ENCODE measurements around the gene METTL23. TPM values are rescaled to one million over a fixed set of nuclear protein-coding genes. Genes with fewer than 3 reads are reported as not detected.

Gene METTL23, protein sequence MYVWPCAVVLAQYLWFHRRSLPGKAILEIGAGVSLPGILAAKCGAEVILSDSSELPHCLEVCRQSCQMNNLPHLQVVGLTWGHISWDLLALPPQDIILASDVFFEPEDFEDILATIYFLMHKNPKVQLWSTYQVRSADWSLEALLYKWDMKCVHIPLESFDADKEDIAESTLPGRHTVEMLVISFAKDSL
- total RNA-seq = 33.7 and 38.9 TPM in 2 replicates

DNA sequence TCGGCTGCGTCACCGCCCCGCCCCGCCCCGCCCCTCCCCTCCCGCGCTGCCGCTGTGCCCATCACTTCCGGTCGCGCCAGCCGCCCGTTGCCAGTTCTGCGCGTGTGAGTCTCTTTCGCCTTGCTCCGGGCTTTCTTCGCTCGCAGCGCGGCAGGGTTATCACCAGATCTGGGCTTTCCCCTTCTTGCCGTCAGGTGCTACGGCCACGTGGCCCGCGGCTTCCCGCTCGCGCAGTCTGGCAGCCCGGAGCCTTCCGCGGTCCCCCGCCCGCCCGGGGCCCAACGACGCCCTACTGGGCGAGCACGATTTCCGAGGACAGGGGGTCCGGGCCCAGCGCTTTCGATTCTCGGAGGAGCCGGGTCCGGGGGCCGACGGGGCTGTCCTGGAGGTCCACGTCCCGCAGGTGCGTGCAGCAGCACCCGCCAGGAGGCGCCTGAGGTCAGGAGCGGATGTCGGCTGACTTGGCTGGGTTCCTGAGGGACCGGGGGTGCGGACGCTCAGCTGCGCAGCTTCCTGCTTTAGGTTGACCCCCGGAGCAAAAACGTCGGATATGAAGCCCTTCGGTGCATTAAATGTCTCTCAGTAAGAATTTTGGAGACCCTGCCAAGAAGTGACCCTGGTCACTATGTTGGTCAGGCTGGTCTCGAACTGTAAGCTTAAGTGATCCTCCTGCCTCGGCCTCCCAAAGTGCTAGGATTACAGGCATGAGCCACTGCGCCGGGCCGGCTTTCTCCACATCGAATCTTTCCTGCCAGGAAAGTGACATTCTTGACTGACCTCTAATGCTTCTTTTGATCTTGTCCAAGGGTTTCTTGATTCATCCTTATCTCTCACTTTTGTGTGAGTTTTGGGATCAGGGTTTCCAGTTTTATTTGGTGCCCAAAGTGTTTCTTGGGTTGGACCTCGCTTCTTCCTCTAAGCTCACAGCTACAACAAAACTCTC, at the start of gene METTL23:
TSS of gene METTL23 (plus strand) at position 64 of the 943 bp plus-strand sequence. CDS start 2,872 bp downstream, outside the sequence.

DNA sequence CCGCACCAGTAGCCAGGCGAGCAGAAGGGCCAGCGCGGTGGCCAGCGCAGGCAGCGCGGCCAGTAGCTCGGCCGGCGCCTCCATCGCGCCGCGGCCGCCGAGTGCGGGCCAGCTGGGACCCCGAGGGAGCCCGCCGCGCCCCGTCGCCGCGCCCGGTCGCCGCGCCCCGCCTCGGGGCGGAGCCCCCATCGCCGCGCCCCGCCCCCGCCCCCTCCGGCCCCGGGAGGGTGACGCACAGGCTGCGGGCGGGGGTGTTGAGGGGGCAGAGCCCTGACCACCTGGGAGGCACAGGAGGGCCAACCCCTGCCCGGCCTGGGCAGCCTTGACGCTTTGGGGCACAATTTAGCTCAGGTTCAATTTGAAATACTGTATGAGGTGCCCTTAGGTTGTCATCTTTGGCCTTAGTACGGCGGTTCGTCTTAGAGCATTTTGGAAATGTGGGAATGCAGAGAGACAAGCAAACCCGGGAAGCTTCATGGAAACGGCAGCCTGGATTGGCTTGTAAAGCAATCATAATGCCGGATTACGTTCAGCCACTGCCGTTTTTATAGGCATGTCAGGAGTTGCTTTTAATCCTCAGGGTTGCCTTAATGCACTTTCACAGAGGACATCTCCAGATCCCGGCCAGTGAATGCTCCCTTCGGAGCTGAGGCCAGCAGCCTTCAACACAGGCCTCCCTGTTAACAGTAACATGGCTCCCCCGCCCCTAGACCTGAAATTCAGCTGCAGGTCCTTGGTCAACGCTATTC, 15.6 kb upstream of the METTL23 start, which contains the start of gene MXRA7:
TSS of gene MXRA7 (minus strand) at position 103 of the 749 bp plus-strand sequence. CDS start at position 84, 19 bp downstream.

GRCh38 chr17:76726231-76726775, 336 bp upstream of the METTL23 start, which contains the start of gene JMJD6:
Gene JMJD6 (minus strand): TSS chr17:76726606. CDS start chr17:76726475, 131 bp downstream.

GRCh38 chr17:76737082-76737675, 10.5 kb downstream of the METTL23 start, which contains the start of gene SRSF2:
Gene SRSF2 (minus strand): TSS chr17:76737331. CDS start chr17:76737160, 171 bp downstream.

DNA sequence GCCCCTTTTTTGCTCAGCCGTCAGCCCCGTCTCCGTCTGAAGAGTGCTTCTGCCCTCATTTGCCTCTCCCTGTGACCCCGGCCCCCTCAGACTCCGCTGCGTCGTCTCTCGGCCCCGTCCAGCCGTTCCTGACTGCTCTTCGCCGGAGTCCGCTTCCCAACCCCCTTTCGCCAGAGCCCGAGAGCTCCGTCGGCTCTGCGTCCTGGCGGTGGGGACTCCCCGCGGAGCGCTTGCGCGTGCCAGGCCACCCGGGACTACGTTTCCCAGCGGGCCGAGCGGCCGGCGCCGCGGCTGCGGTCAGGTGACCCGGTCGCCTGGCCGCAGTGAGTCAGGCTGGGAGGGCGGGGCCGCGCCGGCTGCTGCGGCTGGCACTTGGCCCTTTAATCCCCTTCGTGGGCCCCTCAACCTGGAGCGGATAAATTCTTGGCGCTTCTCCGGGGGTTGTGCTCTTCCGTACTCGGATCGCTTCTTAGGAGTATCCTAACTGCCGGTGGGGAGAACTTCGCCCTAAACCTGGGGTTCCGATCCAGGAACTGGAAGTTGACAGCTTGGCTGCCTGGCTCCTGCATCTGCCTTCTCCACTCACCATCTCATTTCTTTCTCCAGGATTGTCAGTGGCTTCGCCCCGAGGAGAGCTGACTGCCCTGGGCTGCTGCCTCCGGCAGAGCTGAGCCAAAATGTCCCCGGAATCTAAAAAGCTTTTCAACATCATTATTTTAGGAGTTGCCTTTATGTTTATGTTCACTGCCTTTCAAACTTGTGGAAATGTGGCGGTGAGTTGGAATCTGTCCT, 11.2 kb downstream of the METTL23 start, which contains the start of gene MFSD11:
TSS of gene MFSD11 (plus strand) at position 444 of the 792 bp plus-strand sequence. CDS start at position 678, 234 bp downstream.

Other genes starting within 250 kb of the METTL23 start
- 59.3 and 64.5 TPM in 2 replicates for gene RHBDF2, start 225.4 kb upstream of the METTL23 start, total RNA-seq
- 2.8 and 5.3 TPM in 2 replicates for gene CYGB, start 189.1 kb upstream of the METTL23 start, total RNA-seq
- gene PRCD, start 186.8 kb upstream of the METTL23 start, total RNA-seq = 0.33 and 0.38 TPM in 2 replicates
- gene ST6GALNAC2, start 141.0 kb upstream of the METTL23 start, total RNA-seq = 0.33 and 6.6 TPM in 2 replicates
- 0.25 TPM in 1 of 2 replicates, not detected in the other for gene ST6GALNAC1, start 83.1 kb upstream of the METTL23 start, total RNA-seq
- gene MXRA7, start 15.9 kb upstream of the METTL23 start, total RNA-seq = 145 and 167 TPM in 2 replicates
- gene JMJD6, start 233 bp upstream of the METTL23 start, total RNA-seq = 11.7 and 19.6 TPM in 2 replicates
- gene SRSF2, start 10.5 kb downstream of the METTL23 start, total RNA-seq = 227 and 355 TPM in 2 replicates
- gene MFSD11, start 11.3 kb downstream of the METTL23 start, total RNA-seq = 13.2 and 15.5 TPM in 2 replicates
- 0.33 and 1.5 TPM in 2 replicates for gene MGAT5B, start 141.6 kb downstream of the METTL23 start, total RNA-seq